ENCODE results near the gene PIK3R5. TPM values are rescaled to one million over a fixed set of nuclear protein-coding genes. Genes with fewer than 3 reads are reported as not detected.
"Not testable (repeated sequence)": the region's sequence is repeated elsewhere in the genome, so short reads cannot be mapped to it uniquely, and the experiment has no call there.

Gene PIK3R5
- polyA plus RNA-seq, 3 donors, result 32.1 to 127 (median 47.5) TPM

DNA sequence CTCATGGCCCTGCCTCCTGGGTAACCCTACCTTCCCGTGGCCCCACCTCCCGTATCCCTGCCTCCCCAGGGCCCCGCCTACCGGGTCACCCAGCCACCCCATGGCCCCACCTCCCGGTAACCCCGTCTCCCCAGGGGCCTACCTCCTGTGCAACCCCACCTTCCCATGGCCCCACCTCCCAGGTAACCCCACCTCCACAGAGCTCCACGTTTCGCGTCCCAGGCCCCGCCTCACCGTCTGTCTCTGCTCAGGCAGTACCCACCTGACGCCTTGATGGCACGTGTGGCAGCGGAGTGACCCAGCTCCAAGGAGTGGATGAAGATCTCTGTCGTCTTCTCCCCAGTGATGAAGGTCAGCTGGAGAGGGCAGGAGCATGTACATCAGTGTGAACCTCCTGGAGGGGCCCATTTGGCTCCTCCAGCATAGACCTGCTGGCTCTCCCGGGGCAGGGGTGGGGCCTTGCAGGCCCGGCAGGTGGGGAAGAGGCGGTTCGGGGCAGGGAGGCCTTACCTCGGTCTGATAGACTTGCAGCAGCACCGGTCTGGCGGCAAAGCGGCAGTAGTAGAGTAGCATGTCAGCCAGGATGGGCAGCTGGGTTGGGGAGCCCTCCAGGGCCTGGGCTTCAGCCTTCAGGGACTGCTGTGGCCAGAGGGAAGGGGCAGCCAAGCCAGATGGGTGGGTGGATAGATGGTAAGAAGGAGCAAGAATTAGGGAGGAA is 79.4 kb downstream of the PIK3R5 start:
- Histone ChIP-seq H3K27ac (ENCODE audit: low read depth in 1 of 2, low read length in 2 of 2) (no peak overlapping the region), H3K4me2 (replicated peaks; ENCODE audit: extremely low read depth, low read length, poor library complexity, severe bottlenecking) (no peak overlapping the region), H4K20me1 (ENCODE audit: insufficient read depth, low read length) (peaks cover 93% of the 10 kb centered on the region), H2AFZ (ENCODE audit: insufficient read depth, low read depth, low read length, poor library complexity, severe bottlenecking) (no peak overlapping the region), H3K36me3 (replicated peaks in 1 of 2; ENCODE audit: control insufficient read depth in 1 of 2, insufficient read depth in 2 of 2, low read length in 2 of 2) (peaks cover 89 to 92% of the 10 kb centered on the region in 2 donors), H3K9me3 (replicated peaks in 1 of 2; ENCODE audit: control insufficient read depth in 1 of 2, insufficient read depth in 1 of 2, low read length in 2 of 2) (peaks cover 0 to 14% of the 10 kb centered on the region in 2 donors), H3K9ac (ENCODE audit: insufficient read depth, low read length, poor library complexity, severe bottlenecking) (no peak overlapping the region), H3K4me3 (replicated peaks in 1 of 3; ENCODE audit: low read depth in 2 of 3, low read length in 3 of 3) (no peak overlapping the region), H3K27me3 (ENCODE audit: control insufficient read depth in 2 of 2, insufficient read depth in 2 of 2, low read length in 2 of 2) (no peaks in the 10 kb centered on the region), H3K79me2 (ENCODE audit: insufficient read depth, low read length) (no peaks in the 10 kb centered on the region), H3K4me1 (ENCODE audit: control insufficient read depth in 1 of 2, insufficient read depth in 2 of 2, low read length in 2 of 2) (no peaks in the 10 kb centered on the region)
- Mint-ChIP-seq H3K27me3 (ENCODE audit: low read depth in 3 of 3) (peaks cover 0 to 5% (median 0%) of the 10 kb centered on the region in 3 donors), H3K9me3 (peaks cover 0 to 13% (median 6%) of the 10 kb centered on the region in 7 donors), H3K36me3 (peaks cover 83 to 94% of the 10 kb centered on the region in 2 donors), H3K4me1 (no peaks in the 10 kb centered on the region), H3K4me3 (peak overlapping the region in 1 of 2 donors; percentile 39), H3K27ac (peak overlapping the region in 5 of 7 donors; percentile 35 to 77 (median 70))
- intact Hi-C loops (cut with micrococcal nuclease), result no loop called here
- WGBS (ENCODE audit: insufficient coverage), result 100% methylated on average over 18 of the region's 23 CpGs
- TF ChIP-seq, protein P1, sequence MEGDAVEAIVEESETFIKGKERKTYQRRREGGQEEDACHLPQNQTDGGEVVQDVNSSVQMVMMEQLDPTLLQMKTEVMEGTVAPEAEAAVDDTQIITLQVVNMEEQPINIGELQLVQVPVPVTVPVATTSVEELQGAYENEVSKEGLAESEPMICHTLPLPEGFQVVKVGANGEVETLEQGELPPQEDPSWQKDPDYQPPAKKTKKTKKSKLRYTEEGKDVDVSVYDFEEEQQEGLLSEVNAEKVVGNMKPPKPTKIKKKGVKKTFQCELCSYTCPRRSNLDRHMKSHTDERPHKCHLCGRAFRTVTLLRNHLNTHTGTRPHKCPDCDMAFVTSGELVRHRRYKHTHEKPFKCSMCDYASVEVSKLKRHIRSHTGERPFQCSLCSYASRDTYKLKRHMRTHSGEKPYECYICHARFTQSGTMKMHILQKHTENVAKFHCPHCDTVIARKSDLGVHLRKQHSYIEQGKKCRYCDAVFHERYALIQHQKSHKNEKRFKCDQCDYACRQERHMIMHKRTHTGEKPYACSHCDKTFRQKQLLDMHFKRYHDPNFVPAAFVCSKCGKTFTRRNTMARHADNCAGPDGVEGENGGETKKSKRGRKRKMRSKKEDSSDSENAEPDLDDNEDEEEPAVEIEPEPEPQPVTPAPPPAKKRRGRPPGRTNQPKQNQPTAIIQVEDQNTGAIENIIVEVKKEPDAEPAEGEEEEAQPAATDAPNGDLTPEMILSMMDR (IDR thresholded peaks at IDR 0.05), result no peak
- no peak for DNase-seq

DNA sequence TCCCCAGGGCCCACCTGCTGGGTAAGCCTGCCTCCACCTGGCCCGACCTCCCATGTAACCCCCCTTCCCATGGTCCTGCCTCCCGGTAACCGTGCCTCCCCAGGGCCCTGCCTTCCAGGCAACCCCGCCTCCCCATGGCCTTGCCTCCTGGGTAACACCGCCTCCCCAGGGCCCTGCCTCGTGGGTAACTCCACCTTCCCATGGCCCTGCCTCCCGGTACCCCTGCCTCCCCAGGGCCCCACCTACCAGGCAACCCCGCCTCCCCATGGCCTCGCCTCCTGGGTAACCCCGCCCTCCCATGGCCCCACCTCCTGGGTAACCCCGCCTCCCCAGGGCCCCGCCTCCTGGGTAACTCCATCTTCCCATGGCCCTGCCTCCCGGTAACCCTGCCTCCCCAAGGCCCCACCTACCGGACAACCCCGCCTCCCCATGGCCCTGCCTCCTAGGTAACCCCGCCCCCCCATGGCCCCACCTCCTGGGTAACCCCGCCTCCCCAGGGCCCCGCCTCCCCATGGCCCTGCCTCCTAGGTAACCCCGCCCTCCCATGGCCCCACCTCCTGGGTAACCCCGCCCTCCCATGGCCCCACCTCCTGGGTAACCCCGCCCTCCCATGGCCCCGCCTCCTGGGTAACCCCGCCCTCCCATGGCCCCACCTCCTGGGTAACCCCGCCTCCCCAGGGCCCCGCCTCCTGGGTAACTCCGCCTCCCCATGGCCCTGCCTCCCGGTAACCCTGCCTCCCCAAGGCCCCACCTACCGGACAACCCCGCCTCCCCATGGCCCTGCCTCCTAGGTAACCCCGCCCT is 80.1 kb downstream of the PIK3R5 start:
- peak in 2 of 3 donors; percentile 27 to 57 for DNase-seq
- Mint-ChIP-seq H3K9me3 (peaks cover 0 to 13% (median 6%) of the 10 kb centered on the region in 7 donors), H3K36me3 (peaks cover 84 to 94% of the 10 kb centered on the region in 2 donors), H3K27ac (peak overlapping the region in 1 of 7 donors; percentile 35)
- H3K4me1 Mint-ChIP-seq; H3K27me3 Mint-ChIP-seq (ENCODE audit: low read depth in 3 of 3); H3K79me2 ChIP-seq (ENCODE audit: insufficient read depth, low read length); H3K27me3 ChIP-seq (ENCODE audit: control insufficient read depth in 2 of 2, insufficient read depth in 2 of 2, low read length in 2 of 2); H3K4me3 ChIP-seq (replicated peaks in 1 of 3; ENCODE audit: low read depth in 2 of 3, low read length in 3 of 3); H3K27ac ChIP-seq (ENCODE audit: low read depth in 1 of 2, low read length in 2 of 2); H3K4me1 ChIP-seq (ENCODE audit: control insufficient read depth in 1 of 2, insufficient read depth in 2 of 2, low read length in 2 of 2); H3K4me2 ChIP-seq (replicated peaks; ENCODE audit: extremely low read depth, low read length, poor library complexity, severe bottlenecking); H2AFZ ChIP-seq (ENCODE audit: insufficient read depth, low read depth, low read length, poor library complexity, severe bottlenecking); H3K9ac ChIP-seq (ENCODE audit: insufficient read depth, low read length, poor library complexity, severe bottlenecking); intact Hi-C loops (cut with micrococcal nuclease); H3K4me3 Mint-ChIP-seq: not testable (repeated sequence)
- Histone ChIP-seq H3K9me3 (replicated peaks in 1 of 2; ENCODE audit: control insufficient read depth in 1 of 2, insufficient read depth in 1 of 2, low read length in 2 of 2) (peaks cover 0 to 14% of the 10 kb centered on the region in 2 donors), H3K36me3 (replicated peaks in 1 of 2; ENCODE audit: control insufficient read depth in 1 of 2, insufficient read depth in 2 of 2, low read length in 2 of 2) (peaks cover 89 to 92% of the 10 kb centered on the region in 2 donors), H4K20me1 (ENCODE audit: insufficient read depth, low read length) (peaks cover 94% of the 10 kb centered on the region)
- WGBS (ENCODE audit: insufficient coverage), result 97% methylated on average over 14 of the region's 30 CpGs
